ENCODE data around the gene OBSL1. TPM values are rescaled to one million over a fixed set of nuclear protein-coding genes. Genes with fewer than 3 reads are reported as not detected.
A peak's percentile ranks its signal among the peaks of the same experiment; 100 is the strongest.

The OBSL1 gene
- 39.2 and 90.4 TPM in 2 replicates for total RNA-seq (ENCODE audit: low replicate concordance)

DNA sequence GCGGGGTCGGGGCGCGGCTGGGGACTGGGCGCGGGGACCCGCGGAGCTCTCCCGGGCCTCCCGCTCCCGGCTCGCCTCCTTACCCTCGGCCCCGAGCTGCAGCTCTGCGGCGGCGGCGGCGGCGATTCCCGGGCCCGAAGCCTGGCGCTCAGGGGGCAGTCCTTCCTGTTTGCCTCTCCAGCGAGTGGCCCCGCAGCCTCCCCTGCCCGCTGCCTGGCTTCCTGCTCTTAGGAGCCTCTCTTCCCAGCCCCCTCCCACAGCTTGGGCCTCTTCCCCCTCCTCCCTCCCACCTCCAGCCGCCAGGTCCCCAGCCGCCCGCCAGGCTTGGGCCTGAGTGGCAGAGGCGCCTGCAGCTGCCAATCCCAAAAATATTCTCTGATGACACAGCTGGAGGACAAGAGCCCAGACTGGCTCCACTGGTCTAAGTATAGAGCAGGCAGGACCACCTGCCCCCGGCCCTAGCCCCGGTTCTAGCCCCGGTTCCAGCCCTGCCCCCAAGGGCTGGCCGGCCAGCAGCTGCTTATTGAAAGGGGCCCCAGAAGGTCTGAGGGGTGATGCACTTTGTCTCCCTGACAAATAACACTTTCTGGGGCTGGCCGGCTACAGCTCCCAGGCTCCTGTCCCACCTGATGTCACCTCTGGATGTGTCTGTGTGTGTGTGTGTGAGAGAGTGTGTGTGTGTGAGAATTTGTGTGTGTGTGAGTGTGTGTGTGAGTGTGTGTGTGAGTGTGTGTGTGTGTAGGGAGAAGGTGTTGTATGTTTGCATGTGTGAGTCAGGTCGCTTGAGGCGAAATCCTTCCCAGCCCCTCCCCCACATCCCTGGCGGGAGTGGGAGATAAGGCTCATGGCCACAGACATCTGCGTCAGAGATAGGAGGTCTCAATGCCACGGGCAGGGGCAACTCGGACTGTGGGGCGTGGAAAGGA, at the start of gene OBSL1:
OBSL1 (minus strand) TSS at position 229 of the 926 bp plus-strand sequence. CDS start 307 bp downstream, outside the sequence.
- DNase-seq (ENCODE audit: low read depth) = peak; percentile 69
- TF ChIP-seq, protein P1, sequence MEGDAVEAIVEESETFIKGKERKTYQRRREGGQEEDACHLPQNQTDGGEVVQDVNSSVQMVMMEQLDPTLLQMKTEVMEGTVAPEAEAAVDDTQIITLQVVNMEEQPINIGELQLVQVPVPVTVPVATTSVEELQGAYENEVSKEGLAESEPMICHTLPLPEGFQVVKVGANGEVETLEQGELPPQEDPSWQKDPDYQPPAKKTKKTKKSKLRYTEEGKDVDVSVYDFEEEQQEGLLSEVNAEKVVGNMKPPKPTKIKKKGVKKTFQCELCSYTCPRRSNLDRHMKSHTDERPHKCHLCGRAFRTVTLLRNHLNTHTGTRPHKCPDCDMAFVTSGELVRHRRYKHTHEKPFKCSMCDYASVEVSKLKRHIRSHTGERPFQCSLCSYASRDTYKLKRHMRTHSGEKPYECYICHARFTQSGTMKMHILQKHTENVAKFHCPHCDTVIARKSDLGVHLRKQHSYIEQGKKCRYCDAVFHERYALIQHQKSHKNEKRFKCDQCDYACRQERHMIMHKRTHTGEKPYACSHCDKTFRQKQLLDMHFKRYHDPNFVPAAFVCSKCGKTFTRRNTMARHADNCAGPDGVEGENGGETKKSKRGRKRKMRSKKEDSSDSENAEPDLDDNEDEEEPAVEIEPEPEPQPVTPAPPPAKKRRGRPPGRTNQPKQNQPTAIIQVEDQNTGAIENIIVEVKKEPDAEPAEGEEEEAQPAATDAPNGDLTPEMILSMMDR (IDR thresholded peaks at IDR 0.05; ENCODE audit: insufficient read depth, low read length) = no peak
- peak within 1 kb of the TSS; percentile 74 for H3K4me3 ChIP-seq (ENCODE audit: low read depth, low read length)

DNA sequence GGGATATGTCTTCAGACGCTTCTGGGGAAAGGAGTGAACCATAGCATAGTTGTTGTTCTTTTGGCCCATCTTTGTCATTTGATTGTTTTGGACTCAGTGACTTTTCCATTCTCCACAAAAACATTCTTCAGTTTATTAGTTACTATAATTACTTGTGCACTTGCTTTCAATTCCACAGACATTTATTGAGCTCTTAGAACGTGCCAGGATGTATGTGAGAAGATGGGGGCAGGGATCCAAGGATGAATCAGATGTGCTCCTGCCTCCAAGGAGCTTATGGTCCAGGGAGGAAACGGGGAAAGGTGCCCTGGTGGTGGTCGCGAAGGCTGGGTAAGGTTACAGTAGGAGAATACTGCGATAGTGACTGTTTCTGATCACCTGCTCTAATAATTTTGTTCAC, 49.2 kb upstream of the OBSL1 start:
- H3K4me3 ChIP-seq (ENCODE audit: low read depth, low read length) = no peak overlapping the region
- no peak for DNase-seq (ENCODE audit: low read depth)
- TF ChIP-seq, protein P1 (IDR thresholded peaks at IDR 0.05; ENCODE audit: insufficient read depth, low read length) = no peak

DNA sequence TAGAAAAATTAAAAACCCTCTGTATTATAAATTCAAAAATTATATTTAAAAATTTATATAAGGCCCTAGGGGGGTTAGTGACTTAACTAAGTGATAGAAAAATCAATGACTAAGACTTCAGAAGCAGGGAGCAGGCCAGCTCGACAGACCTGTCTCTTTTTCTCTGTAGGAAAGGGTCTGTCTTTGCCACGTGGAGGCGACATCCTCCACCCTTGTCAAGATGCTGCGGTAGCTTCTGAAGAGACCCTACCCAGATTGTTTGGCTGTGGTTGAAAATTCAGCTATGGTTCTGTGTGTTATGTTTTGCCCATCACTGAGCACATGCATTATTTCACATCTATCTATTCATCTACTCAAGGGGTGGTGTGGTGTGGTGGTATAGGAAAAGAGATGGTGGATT, 47.9 kb upstream of the OBSL1 start:
- no peak for DNase-seq (ENCODE audit: low read depth)
- TF ChIP-seq, protein P1 (IDR thresholded peaks at IDR 0.05; ENCODE audit: insufficient read depth, low read length) = no peak
- no peak overlapping the region for H3K4me3 ChIP-seq (ENCODE audit: low read depth, low read length)

DNA sequence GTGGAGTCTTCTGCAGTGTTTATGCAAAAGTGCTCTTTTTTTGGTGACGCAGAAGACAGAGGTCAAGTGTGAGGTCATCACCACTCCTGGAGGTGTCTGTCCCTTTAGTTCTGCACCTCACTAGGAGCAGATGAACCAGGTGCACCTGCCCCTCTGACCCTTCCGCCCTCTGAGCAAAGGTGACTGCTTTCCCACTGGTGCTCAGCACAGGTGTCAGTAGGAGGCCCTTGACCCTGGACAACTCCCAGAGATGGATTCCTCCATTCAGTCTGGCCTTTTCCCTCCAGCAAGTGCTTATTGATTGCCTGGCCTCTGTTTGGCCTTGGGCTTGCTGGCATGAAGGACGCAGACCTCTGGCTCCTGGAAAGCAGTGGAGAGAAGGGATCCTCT, 47.4 kb upstream of the OBSL1 start:
- DNase-seq (ENCODE audit: low read depth) = no peak
- TF ChIP-seq, protein P1 (IDR thresholded peaks at IDR 0.05; ENCODE audit: insufficient read depth, low read length) = no peak
- H3K4me3 ChIP-seq (ENCODE audit: low read depth, low read length) = no peak overlapping the region

- no peak for DNase-seq (ENCODE audit: low read depth)
- TF ChIP-seq, protein P1 (IDR thresholded peaks at IDR 0.05; ENCODE audit: insufficient read depth, low read length) = no peak
- no peak overlapping the region for H3K4me3 ChIP-seq (ENCODE audit: low read depth, low read length)
These were observed 45.2 kb upstream of the OBSL1 start for GRCh38 chr2:219616550-219616949.

DNA sequence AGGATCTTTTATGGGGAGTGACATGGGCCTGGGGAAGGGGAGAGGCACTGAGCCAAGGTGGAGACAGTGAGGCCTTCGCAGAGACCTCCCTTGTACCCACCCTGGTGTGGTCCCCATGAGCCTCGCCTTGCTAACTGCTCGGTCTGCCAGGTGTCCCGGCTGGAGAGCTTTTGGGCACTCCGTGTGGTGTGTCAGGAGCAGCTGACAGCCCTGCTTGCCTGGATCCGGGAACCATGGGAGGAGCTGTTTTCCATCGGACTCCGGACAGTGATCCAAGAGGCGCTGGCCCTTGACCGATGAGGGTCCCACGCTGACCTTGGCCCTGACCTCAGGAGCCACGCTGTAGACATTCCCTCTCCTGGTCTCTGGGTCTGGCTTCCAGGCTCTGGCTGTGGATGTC, 44.6 kb upstream of the OBSL1 start:
- TF ChIP-seq, protein P1 (IDR thresholded peaks at IDR 0.05; ENCODE audit: insufficient read depth, low read length) = no peak
- no peak for DNase-seq (ENCODE audit: low read depth)
- no peak overlapping the region for H3K4me3 ChIP-seq (ENCODE audit: low read depth, low read length)

All from fibroblast of the aortic adventitia (primary cell).